Stromal cell of bone marrow (primary cell): ENCODE measurements around the gene SPATA7.
"Not testable (repeated sequence)": the region's sequence is repeated elsewhere in the genome, so short reads cannot be mapped to it uniquely, and the experiment has no call there.

ENCODE experiments used
- DNase-seq: peaks from one replicate; pipeline ENCODE4 v3.0.0-alpha.2; 2012; ENCODE audit warnings: low read depth

SPATA7 gene

GRCh38 chr14:88385212-88386101 is at the start of gene SPATA7:
Gene SPATA7, plus strand, starts transcription at chr14:88385657. Its CDS starts 162 bp downstream, at chr14:88385819.
- DNase-seq: peak; percentile 77

GRCh38 chr14:88340357-88340756 is 45.1 kb upstream of the SPATA7 start:
- DNase-seq: no peak

GRCh38 chr14:88342980-88343379 is 42.5 kb upstream of the SPATA7 start:
- no peak for DNase-seq

GRCh38 chr14:88346048-88346639 is 39.3 kb upstream of the SPATA7 start:
- no peak for DNase-seq

DNA sequence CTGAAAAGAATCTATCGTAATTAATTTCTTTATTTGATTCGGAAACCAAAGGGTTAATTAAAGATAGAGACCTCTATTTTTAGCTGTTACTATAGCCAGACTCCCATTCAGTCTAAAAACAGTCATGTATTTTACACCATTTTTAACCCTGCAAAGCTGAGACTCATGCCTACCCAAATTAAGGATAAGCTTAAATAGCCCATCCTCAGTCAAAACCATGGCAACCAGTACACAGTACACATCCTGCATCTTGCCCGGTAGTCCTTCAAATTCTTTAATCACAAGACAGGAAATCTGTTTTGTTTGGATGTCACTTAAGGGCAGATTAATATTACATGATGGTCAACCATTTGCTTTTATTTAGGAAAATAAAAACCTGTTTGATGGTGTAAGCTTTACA is 36.9 kb upstream of the SPATA7 start:
- no peak for DNase-seq

GRCh38 chr14:88351966-88352691 is 33.3 kb upstream of the SPATA7 start:
- no peak for DNase-seq

- no peak for DNase-seq
Measured at GRCh38 chr14:88352698-88353097, 32.8 kb upstream of the SPATA7 start.

DNA sequence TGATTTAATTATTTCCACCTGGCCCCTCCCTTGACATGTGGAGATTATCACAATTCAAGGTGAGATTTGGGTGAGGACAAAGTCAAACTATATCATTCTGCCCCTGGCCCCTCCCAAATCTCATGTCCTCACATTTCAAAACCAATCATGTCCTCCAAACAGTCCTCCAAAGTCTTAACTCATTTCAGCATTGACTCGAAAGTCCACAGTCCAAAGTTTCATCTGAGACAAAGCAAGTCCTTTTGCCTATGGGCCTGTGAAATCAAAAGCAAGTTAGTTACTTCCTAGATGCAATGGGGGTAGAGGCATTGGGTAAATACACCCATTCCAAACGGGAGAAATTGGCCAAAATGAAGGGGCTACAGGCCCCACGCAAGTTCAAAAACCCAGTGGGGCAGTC is 31.1 kb upstream of the SPATA7 start:
- no peak for DNase-seq

GRCh38 chr14:88359500-88359899 is 26.0 kb upstream of the SPATA7 start:
- DNase-seq: no peak

GRCh38 chr14:88363644-88364043 is 21.8 kb upstream of the SPATA7 start:
- DNase-seq: no peak

DNA sequence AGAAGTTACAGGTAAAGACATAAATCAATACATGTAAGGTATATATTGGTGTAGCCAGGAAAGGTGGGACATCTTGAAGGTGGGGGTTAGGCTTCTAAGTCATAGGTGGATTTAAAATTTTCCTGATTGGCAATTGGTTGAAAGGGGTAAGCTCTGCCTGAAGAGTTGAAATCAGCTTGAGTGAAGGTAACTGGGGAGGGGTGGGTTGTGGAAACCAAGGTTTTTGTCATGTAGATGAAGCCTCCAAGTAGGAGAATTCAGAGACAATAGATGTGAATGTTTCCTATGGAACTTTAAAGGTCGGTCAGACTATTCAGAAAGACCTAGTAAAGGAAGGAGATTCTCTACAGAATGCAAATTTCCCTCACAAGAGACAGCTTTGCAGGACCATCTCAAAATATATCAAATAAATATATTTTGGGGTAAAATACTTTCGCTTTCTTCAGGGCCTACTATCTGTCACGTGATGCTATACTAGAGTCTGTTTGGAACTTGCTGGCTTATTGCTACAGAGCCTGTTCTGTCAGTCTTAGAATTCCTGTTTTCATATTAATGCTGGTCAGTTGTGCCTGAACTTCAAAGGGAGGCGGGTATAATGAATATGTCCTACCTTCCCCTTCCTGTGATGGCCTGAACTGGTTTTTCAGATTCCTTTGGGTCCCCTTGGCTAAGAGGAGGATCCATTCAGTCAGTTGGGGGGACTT is 20.6 kb upstream of the SPATA7 start:
- no peak for DNase-seq

DNA sequence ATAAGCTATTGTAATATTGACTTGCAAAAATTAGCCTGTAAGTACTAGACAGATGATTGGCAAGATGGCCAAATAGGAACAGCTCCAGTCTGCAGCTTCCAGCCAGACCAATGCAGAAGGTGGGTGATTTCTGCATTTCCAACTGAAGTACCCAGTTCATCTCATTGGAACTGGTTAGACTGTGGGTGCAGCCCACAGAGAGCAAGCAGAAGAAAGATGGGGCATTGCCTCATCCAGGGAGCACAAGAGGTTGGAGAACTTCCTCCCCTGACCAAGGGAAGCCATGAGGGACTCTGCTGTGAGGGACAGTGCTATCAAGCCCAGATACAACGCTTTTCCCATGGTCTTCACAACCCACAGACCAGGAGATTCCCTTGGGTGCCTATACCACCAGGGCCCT is 16.0 kb upstream of the SPATA7 start:
- no peak for DNase-seq

GRCh38 chr14:88379706-88380343 is 5.6 kb upstream of the SPATA7 start:
- DNase-seq: no peak

DNA sequence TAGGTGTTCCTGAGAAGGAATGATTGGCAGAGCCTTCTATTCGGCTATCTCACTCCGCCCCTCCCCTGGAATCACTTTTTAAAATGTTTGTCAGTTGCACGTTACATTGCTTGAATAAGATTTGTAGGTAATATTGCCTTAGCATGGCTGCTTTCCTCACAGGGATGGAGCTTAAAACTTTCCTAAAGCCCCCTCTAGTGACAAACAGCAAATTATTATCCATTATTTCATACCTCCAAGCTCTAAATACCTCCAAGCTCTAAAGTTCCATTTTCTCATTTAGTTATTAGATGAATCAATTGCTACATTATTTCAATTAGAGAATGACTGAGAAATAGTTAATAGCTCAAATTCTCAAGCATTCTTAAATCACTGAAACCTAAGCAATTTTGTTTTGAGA is 5.1 kb upstream of the SPATA7 start:
- no peak for DNase-seq

GRCh38 chr14:88381634-88382033 is 3.8 kb upstream of the SPATA7 start:
- DNase-seq: not testable (repeated sequence)

DNA sequence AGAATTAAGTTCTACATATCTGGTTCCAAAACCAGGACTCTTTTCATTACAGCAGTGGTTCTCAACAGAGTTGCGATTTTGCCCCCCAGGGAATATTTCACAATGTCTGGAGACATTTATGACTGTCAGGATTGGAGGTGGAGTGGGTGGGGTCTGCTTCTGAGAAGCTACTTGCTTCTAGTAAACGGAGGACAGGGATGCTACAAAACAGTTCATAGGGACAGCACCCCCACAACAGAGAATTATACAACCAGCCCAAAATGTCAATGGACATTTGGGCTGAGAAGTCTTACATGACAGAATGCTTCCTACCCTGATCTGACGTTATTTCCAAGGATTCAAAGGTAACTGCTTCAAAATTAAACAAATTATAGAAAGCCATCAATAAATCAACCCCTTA is 739 bp upstream of the SPATA7 start:
- no peak for DNase-seq

GRCh38 chr14:88386256-88386794 is 868 bp downstream of the SPATA7 start:
- DNase-seq: no peak

- DNase-seq: no peak
Measured at GRCh38 chr14:88388741-88389282, 3.4 kb downstream of the SPATA7 start.

GRCh38 chr14:88392609-88393008 is 7.2 kb downstream of the SPATA7 start:
- DNase-seq: no peak

DNA sequence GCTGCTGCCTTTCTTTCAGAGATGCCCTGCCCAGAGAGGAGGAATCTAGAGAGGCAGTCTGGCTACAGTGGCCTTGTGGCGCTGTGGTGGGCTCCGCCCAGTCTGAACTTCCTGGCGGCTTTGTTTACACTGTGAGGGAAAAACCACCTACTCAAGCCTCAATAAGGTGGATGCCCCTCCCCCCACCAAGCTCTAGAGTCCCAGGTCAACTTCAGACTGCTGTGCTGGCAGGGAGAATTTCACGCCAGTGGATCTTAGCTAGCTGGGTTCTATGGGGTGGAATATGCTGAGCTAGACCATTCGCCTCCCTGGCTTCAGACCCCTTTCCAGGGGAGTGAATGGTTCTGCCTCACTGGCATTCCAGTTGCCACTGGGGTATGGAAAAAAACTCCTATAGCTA is 25.6 kb downstream of the SPATA7 start:
- DNase-seq: no peak

- DNase-seq: no peak
Measured at GRCh38 chr14:88417594-88417993, 32.1 kb downstream of the SPATA7 start.
